Stimulated activated CD4-positive, alpha-beta T cell treated with anti-CD3 and anti-CD28 coated beads, TNF-alpha, amount 100 ng/mL, for 48 hours (primary cell): ENCODE results near the gene AACS.

Source experiments
- DNase-seq, 3 donors: peaks; one replicate each; pipeline ENCODE4 v3.0.0-alpha.2; 2020; ENCODE audit warnings: low read depth in 3 of 3

AACS gene

GRCh38 chr12:125152463-125152862 is 87.2 kb downstream of the AACS start:
- DNase-seq: no peak

GRCh38 chr12:125155366-125155765 is 90.1 kb downstream of the AACS start:
- no peak for DNase-seq

- DNase-seq: no peak
Observed at GRCh38 chr12:125157177-125157576, 91.9 kb downstream of the AACS start.

- no peak for DNase-seq
Observed at GRCh38 chr12:125159702-125160101, 94.5 kb downstream of the AACS start.

- DNase-seq: no peak
Observed at GRCh38 chr12:125160281-125160955, 95.2 kb downstream of the AACS start.

GRCh38 chr12:125161712-125162022 is 96.4 kb downstream of the AACS start:
- DNase-seq: no peak

- no peak for DNase-seq
Observed at GRCh38 chr12:125162489-125163028, 97.3 kb downstream of the AACS start.

- DNase-seq: no peak
Observed at GRCh38 chr12:125163148-125163547, 97.9 kb downstream of the AACS start.

- DNase-seq: no peak
Observed at GRCh38 chr12:125164541-125164940, 99.3 kb downstream of the AACS start.

GRCh38 chr12:125166041-125166440 is 100.8 kb downstream of the AACS start:
- DNase-seq: no peak

GRCh38 chr12:125167658-125168057 is 102.4 kb downstream of the AACS start:
- DNase-seq: no peak

GRCh38 chr12:125169451-125169850 is 104.2 kb downstream of the AACS start:
- DNase-seq: no peak

- no peak for DNase-seq
Observed at GRCh38 chr12:125169870-125170269, 104.6 kb downstream of the AACS start.

GRCh38 chr12:125171267-125171666 is 106.0 kb downstream of the AACS start:
- DNase-seq: no peak

- DNase-seq: no peak
Observed at GRCh38 chr12:125172231-125172850, 107.1 kb downstream of the AACS start.

GRCh38 chr12:125175576-125175975 is 110.3 kb downstream of the AACS start:
- no peak for DNase-seq

GRCh38 chr12:125178222-125178621 is 113.0 kb downstream of the AACS start:
- DNase-seq: no peak

GRCh38 chr12:125180144-125180543 is 114.9 kb downstream of the AACS start:
- no peak for DNase-seq

- no peak for DNase-seq
Observed at GRCh38 chr12:125181107-125181506, 115.9 kb downstream of the AACS start.

- peak; percentile 58 to 74 (median 73) for DNase-seq
Observed at GRCh38 chr12:125183187-125184067, 118.2 kb downstream of the AACS start.

GRCh38 chr12:125184213-125184967 is 119.2 kb downstream of the AACS start:
- no peak for DNase-seq

- DNase-seq: no peak
Observed at GRCh38 chr12:125185311-125185739, 120.1 kb downstream of the AACS start.
